Activated CD8-positive, alpha-beta memory T cell treated with anti-CD3 and anti-CD28 coated beads, Interleukin-2, amount 50 U/mL, for 48 hours (primary cell): ENCODE measurements around the gene SMIM8.

ENCODE experiments used
- DNase-seq: peaks from one replicate; pipeline ENCODE4 v3.0.0-alpha.2; 2020

SMIM8 gene

DNA sequence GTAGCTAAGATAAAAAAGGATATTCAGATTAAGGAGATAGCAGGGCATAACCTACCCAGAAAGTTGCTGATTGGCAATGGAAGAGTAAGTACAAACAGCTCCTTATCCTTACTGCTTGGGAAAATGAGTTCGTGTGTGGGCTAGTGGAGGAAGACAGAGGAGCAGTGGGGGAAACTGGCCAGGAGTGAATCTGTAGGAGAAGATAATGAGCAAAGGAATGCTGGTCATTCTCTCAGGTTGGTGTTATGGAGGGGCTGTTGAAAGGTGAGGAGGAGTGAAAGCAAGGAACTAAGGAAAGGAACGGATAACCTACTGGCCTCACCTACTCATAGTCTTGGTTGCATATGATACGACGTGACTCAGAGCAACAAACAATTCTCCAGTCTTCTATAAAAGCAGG lies 14.0 kb downstream of the SMIM8 start:
- no peak for DNase-seq

- DNase-seq: no peak
Observed at GRCh38 chr6:87340230-87340629, 17.8 kb downstream of the SMIM8 start.

DNA sequence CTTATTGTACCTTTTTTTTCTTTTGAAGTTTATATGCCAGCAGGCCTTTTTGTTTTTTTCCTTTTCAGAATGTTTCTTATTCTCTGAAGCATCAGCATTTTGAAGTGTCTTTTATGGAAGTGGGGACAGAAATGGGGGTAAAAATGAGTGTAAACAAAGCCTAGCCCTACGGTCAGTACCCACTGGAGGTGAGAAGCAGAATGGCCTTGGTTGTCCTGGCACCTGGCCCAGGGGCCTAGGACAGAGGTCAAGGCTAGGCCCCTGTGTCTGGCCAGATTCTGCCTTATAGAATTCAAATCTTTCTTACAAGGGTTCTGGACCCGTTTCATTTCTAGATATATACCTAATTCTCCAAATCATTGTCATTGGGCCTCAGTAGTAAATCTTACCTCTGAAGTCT lies 18.8 kb downstream of the SMIM8 start:
- DNase-seq: no peak

DNA sequence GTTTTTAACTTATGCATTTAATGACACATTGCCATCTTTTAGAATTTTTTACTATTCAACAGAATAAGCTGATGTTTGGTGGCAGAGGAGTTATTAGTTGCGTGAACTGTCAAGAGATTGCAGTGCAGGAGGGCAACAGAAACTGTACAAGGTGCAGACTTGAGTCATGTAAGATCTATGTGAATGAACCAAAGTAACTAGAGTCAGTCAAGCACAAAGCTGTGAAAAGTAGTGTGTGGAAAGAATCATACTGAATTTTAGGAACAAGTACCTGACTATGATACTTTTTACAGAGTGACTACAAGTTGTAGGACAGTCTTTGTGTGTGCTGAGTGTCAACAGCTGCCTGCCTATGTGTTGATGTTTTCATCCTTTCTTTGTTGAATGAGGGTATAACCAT lies 19.5 kb downstream of the SMIM8 start:
- no peak for DNase-seq

- no peak for DNase-seq
Observed at GRCh38 chr6:87342829-87343228, 20.4 kb downstream of the SMIM8 start.

DNA sequence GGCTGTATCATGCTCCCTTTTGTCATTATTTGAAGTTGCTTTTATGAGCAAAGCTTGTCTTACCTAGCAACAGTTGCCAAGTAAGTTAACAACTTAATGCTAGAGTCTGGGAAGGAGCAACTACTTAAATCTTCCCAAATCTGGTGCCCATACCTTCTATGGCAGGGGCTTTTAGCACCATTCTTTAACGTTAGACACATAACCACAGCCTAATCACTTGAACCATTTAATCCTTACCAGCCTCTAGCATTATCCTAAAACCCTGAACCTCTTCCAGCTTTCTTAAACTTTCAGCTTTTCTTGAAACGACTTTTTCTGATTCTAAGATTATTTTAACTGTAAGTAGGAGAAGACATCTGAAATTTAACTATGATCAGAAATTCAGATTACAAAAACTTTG lies 22.3 kb downstream of the SMIM8 start, which contains the start of gene C6orf163:
Gene C6orf163, plus strand, starts transcription at position 83 of the 400 bp plus-strand sequence. Its CDS starts 287 bp downstream, at position 370.
- DNase-seq: no peak

DNA sequence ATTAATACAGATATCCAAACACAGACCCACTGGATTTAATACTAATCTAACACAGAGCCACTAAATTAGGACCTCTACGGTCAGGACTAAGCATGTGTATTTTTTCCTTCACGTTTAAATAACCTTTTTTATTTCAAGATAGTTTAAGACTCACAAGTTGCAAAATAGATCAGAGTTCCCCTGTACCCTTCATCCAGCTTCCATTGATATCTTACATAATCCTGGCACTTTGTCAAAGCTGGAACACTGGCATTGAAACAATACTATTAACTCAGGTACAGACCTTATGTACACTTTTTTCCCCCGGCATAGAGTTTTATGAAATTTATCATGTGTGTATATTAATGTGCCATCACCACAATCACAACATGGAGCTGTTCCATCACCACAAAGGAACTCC lies 24.3 kb downstream of the SMIM8 start:
- no peak for DNase-seq

DNA sequence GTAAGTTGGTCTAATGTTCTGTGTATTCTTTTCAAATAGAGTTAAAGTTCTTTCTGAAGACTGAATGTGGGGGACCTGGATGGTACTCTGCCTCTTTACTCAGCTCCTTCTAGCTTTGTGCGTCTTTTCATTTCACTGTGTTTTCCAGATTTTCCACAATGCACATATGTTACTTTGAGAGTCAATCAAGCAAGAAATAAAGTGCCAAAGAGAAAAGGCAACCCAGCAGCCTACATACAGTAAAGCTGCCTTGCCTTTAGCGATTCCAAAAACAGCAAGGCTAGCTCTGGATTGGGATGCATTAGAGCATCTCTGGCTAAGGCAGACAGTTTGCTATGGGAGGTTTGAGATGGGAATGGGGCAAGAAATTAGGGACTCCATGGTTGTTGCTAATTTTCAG lies 27.5 kb downstream of the SMIM8 start:
- no peak for DNase-seq

- DNase-seq: no peak
Observed at GRCh38 chr6:87350516-87350915, 28.1 kb downstream of the SMIM8 start.

- DNase-seq: no peak
Observed at GRCh38 chr6:87351583-87351982, 29.2 kb downstream of the SMIM8 start.

DNA sequence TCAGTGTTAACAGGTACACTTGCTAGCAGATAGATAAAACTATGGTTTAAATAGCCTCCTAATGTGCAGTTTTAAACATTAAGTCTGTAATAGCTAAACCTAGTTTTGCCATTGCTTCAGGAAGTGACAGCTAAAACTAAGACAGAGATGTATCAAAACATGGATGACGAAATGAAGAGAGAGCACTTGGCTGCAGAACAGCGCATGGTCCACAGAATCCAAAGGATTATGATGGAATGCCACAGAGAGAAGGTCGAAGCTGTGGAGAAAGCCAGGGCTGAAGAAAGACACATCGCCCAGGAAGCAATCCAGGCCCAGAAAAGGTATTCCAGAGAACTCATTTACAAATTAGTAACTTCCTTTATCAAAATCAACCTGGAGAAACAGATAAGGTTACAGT lies 33.8 kb downstream of the SMIM8 start:
- no peak for DNase-seq

DNA sequence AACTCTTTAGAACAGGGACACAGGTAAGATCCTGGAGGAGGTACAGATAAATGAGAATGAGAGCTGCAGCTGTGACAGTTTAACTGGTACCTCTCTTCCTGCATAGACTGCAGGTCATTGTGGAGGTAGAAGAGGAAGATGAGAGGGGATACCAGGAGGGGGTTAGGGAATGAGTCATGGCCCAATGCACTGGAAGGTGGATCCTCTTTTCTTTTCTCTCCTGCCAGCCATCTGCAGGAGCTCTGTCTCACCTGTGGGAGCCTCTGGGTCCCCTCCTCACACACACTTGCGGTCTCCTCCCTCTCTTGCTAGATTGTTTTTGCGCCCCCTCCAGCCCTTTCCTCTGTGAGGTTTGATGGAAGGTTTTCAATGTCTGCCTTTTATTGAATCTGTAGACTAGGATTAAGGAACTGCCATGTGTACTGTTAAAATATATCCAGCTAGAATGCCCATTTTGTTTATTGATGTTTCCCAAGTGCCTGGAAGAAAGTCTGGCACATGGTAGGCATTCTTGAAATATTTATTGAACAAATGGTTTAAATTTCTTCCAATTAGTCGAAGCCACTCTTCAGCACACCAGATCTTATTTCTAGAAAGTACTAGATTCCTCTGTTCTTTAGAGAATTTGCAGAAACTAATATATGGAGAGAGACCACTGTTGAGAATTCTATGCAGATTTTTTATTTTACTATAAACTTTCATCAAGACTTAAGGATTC lies 35.2 kb downstream of the SMIM8 start:
- no peak for DNase-seq

DNA sequence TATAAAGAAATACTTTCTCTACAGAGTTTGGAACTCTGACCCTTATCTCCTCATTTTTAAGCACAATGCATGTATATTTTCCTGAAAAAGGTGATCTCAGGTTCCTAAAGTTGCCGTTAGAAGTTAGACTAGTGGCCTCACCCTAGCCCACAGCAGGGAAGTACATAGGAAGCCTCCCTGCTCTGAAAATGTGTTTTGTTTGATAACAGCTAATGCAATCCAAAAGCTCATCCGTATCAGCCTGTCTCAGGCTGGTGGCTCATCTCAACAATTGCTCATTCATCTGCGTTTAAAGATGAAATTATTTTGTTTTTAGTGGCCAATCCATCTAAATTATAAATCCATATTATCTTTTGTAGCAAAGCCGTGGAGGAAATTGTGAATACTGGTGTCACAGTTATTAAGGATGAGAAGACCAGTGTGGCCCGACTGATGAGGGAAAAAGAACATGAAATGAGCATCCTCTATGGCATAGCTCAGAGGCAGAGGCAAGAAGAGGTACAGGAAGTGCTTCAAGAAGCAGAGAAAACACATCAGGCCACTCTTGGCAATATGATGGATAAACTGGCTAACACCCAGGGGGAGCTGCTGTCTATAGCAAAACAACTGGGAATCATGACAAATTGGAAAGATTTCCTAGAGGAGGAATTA lies 42.3 kb downstream of the SMIM8 start:
- no peak for DNase-seq

- no peak for DNase-seq
Observed at GRCh38 chr6:87366072-87366827, 43.9 kb downstream of the SMIM8 start.

DNA sequence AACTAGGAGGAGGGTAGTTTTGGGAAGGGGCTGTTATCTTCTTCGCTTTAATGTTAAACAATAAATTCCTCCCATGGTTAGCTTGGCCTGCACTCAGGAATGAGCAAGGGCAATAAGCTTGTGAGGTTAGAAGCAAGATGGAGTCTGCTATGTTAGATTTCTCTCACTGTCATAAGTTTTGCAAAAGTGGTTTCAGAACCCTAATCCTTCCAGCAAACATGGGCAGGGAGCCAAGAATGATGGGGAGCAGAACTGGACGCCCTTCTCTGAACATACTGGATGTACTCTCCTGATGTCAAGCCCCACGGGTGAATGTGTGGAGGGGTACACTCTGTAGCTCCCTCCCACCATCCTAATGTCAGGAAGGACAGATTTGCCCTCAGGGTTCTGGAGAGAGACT lies 44.5 kb downstream of the SMIM8 start:
- no peak for DNase-seq

GRCh38 chr6:87373377-87373776 lies 51.0 kb downstream of the SMIM8 start:
- DNase-seq: no peak

GRCh38 chr6:87375315-87375714 lies 52.9 kb downstream of the SMIM8 start:
- no peak for DNase-seq

DNA sequence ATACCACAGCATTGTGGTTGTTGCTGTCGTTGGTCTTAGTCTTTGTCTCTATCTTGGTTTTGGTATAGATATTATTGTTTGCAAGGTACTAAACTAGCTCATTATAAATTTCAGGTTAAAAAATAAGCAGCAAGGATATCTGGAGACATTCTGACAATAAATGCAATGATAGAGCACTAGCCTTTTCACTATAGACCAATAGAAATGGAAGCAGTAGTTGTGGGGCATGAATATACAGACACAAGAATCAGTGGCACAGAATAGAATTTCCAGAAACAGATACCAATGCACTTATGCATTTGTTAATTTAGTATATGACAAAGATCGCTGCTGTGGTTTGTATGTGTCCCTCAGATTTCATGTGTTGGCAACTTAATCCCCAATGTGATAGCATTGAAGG lies 54.3 kb downstream of the SMIM8 start:
- no peak for DNase-seq

- DNase-seq: no peak
Observed at GRCh38 chr6:87378947-87379346, 56.6 kb downstream of the SMIM8 start.

DNA sequence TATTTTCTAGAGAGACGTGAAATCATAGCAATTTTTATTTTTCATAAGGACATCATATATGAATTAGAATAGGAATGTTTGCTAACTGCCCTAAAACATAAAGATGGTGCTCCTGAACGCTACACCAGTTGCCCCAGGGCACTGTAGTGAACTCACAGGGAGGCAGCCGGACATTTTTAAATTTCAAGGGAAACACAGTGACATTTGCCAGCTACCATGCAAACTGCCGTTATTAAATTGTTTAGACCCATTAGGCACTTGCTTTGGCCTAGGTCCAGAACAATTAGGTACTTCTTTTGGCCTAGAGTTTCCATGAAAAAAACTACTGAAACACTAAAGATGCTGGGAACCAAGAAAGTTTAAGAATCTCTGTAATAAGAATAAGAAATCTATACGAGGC lies 60.5 kb downstream of the SMIM8 start:
- no peak for DNase-seq

GRCh38 chr6:87384038-87384437 lies 61.6 kb downstream of the SMIM8 start:
- no peak for DNase-seq

DNA sequence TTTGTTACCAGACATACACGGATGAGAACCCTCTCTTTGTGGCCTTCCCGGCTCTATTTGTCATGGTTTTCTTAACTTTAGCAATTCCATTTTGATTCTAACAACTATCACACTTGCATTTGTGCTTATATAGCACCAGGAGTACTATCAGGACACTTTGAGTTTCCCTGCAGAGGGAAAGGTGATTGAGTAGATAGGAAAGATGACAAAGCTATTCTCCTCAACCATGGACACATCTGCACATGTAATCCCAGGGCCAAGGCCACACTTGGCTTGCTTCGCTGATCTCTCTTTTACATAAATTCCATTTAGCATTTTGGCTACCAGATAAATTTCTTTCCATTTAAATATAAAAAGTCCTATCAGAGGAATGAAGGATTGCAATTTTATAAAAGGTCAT lies 62.1 kb downstream of the SMIM8 start:
- DNase-seq: no peak

- DNase-seq: no peak
Observed at GRCh38 chr6:87391334-87391733, 68.9 kb downstream of the SMIM8 start.
